H7 (cell line): ENCODE measurements around the gene CLSTN2. TPM values are rescaled to one million over a fixed set of nuclear protein-coding genes. Genes with fewer than 3 reads are reported as not detected.
A peak's percentile ranks its signal among the peaks of the same experiment; 100 is the strongest.

ENCODE experiments used
- DNase-seq: peaks from one replicate; pipeline ENCODE4 v3.0.0; 2012
- H3K27me3 ChIP-seq: 2 replicates; pipeline ENCODE4 v1.6.0; 2011; ENCODE audit warnings: mild to moderate bottlenecking, low read length; ENCODE audit not compliant: control insufficient read depth, insufficient read depth
- H3K36me3 ChIP-seq: replicated peaks from 2 replicates; pipeline ENCODE4 v1.5.1; 2011; ENCODE audit warnings: low read length; ENCODE audit not compliant: control insufficient read depth, insufficient read depth
- H3K4me3 ChIP-seq: 2 replicates; pipeline ENCODE4 v1.5.1; 2011; ENCODE audit warnings: low read depth, mild to moderate bottlenecking, control low read depth, low read length, moderate library complexity; ENCODE audit not compliant: insufficient read depth
- total RNA-seq: library from RNA; depleted of rRNA; stranded (reverse); fragments of >200 nt; shearing (Covaris generic); gene quantifications from 2 replicates; pipeline ENCODE4 v1.2.3, GENCODE V29; 2014

CLSTN2 gene
- total RNA-seq, 1 experiment from 2014 or later: 0.10 TPM

DNA sequence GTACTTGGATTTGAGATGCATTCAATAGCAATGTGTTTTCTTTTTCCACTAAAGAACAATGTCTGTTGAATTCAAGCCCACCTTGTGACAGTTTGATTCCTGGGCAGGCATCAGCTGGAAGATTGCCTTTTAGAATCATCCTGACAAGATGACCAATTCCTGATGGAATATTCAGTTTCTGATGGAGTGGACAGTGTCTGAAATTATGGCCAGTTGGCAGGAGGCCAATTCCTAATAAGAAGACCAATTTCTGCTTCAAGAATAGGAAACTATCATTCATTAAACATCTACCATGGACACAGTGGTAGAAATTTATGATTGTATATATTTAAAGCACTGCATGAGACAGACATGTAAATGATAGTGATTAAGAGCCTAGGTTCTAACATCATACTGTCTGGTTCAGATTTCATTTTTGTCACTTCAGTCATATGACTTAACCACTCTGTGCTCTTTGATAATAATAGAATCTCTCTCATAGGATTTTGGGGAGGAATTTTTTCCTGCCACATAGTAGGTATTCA, 133.6 kb downstream of the CLSTN2 start:
- Histone ChIP-seq H3K27me3 (no peaks in the 10 kb centered on the region), H3K36me3 (no peaks in the 10 kb centered on the region), H3K4me3 (no peak overlapping the region)
- DNase-seq: no peak

- Histone ChIP-seq H3K27me3 (no peaks in the 10 kb centered on the region), H3K4me3 (no peak overlapping the region)
- DNase-seq: no peak
These were observed 138.5 kb downstream of the CLSTN2 start for GRCh38 chr3:140073278-140074045.

GRCh38 chr3:140076552-140076951, 141.6 kb downstream of the CLSTN2 start:
- no peak for DNase-seq
- Histone ChIP-seq H3K36me3 (no peaks in the 10 kb centered on the region), H3K27me3 (no peaks in the 10 kb centered on the region)

More at GRCh38 chr3:140073278-140074045, 138.5 kb downstream of the CLSTN2 start:
- H3K36me3 ChIP-seq: no peaks in the 10 kb centered on the region

DNA sequence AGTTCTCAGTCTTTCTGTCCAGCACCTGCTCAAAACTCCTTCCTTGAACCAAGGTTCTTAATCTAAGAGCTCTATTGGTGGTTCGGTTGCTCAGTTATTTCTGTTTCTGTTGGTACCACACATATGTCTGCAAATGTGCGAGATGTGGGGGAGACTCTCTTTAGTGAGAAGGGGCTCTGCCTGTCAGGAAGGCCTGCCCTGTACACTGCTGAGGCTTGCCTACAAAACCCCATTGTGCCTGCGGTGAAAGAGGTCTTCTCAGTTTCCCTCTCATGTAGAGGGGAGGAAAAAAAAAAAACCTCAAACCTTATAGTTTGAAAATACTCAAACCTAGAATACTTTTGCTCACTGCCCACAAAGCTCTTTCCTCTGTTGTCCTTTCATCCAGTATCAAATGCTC, 142.4 kb downstream of the CLSTN2 start:
- Histone ChIP-seq H3K27me3 (no peaks in the 10 kb centered on the region), H3K36me3 (no peaks in the 10 kb centered on the region), H3K4me3 (no peak overlapping the region)
- no peak for DNase-seq

More at GRCh38 chr3:140076552-140076951, 141.6 kb downstream of the CLSTN2 start:
- no peak overlapping the region for H3K4me3 ChIP-seq

- Histone ChIP-seq H3K36me3 (no peaks in the 10 kb centered on the region), H3K4me3 (no peak overlapping the region), H3K27me3 (no peaks in the 10 kb centered on the region)
- DNase-seq: no peak
These were observed 143.4 kb downstream of the CLSTN2 start for GRCh38 chr3:140078343-140078742.

GRCh38 chr3:140078940-140079339, 144.0 kb downstream of the CLSTN2 start:
- H3K27me3 ChIP-seq: no peaks in the 10 kb centered on the region
- DNase-seq: no peak
- H3K4me3 ChIP-seq: no peak overlapping the region
- H3K36me3 ChIP-seq: no peaks in the 10 kb centered on the region

- Histone ChIP-seq H3K27me3 (no peaks in the 10 kb centered on the region), H3K4me3 (no peak overlapping the region), H3K36me3 (no peaks in the 10 kb centered on the region)
- DNase-seq: no peak
These were observed 146.9 kb downstream of the CLSTN2 start for GRCh38 chr3:140081887-140082286.

DNA sequence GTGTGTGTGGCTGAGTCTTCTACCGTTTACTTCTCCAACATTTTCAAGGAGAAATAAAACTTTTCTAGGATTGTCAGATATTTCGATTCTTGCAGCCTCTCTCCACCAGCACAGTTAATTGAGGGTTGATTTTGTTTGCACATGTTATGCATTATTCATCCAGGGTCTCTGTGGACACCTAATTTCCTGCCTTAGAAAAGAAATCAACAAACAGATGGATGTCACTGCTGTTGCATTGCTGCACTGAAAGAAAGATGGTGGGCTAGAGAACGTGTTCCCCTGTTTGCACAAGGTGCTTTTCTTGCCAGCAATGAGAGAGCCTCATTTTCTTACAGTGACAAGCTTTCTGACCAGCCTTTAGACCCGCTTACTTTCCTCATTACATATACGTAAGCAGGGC, 150.0 kb downstream of the CLSTN2 start:
- H3K36me3 ChIP-seq: no peaks in the 10 kb centered on the region
- DNase-seq: no peak
- no peak overlapping the region for H3K4me3 ChIP-seq
- H3K27me3 ChIP-seq: no peaks in the 10 kb centered on the region

GRCh38 chr3:140086642-140087041, 151.7 kb downstream of the CLSTN2 start:
- Histone ChIP-seq H3K36me3 (no peaks in the 10 kb centered on the region), H3K4me3 (no peak overlapping the region), H3K27me3 (no peaks in the 10 kb centered on the region)
- no peak for DNase-seq

DNA sequence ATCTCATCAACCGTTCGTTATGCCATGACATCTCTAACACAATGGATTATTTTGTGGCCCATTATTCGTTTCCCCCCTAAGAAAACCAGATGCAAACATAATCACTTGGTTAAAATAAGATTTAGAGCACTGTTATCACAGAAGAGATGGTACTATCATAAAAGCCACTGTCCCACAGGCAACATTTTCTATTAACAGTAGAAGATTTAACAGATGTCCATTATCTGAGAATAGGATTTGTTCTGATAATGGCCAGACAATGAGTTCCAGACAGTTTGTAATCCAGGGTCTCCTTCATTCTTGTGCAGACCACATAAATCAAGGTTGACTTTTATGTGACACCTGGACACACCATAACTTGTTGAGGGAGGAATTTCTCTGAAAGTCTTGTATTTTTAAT, 153.1 kb downstream of the CLSTN2 start:
- Histone ChIP-seq H3K27me3 (no peaks in the 10 kb centered on the region), H3K4me3 (no peak overlapping the region), H3K36me3 (no peaks in the 10 kb centered on the region)
- no peak for DNase-seq

GRCh38 chr3:140088513-140088912, 153.5 kb downstream of the CLSTN2 start:
- Histone ChIP-seq H3K4me3 (no peak overlapping the region), H3K27me3 (no peaks in the 10 kb centered on the region), H3K36me3 (no peaks in the 10 kb centered on the region)
- no peak for DNase-seq

DNA sequence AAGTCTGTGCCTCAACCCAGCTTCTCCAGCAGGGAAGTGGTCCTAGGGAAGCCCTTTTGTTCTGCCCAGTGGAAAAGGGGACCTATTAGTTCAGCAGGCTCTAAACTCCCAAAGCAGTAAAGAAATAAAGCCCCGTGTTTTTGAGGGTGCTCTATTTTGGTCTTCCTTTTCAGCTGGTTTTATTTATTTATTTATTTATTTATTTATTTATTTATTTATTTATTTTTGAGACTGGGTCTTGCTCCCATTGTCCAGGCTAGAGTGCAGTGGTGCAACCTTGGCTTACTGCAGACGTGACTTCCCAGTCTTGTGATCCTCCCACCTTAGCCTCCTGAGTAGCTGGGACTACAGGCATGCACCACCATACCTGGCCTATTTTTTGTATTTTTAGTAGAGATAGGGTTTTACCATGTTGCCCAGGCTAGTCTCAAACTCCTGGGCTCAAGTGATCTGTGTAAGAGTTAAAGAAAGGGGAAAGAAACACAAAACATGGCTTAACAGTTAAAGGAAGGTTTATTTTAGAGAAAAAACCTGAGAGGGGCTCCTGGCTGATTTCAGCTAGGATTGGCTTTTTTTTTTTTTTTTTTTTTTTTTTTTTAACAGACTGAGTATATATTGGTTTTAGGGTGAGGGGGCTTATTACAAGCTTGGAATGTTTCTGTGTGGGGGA, 154.6 kb downstream of the CLSTN2 start:
- Histone ChIP-seq H3K27me3 (no peaks in the 10 kb centered on the region), H3K4me3 (no peak overlapping the region), H3K36me3 (no peaks in the 10 kb centered on the region)
- DNase-seq: no peak

DNA sequence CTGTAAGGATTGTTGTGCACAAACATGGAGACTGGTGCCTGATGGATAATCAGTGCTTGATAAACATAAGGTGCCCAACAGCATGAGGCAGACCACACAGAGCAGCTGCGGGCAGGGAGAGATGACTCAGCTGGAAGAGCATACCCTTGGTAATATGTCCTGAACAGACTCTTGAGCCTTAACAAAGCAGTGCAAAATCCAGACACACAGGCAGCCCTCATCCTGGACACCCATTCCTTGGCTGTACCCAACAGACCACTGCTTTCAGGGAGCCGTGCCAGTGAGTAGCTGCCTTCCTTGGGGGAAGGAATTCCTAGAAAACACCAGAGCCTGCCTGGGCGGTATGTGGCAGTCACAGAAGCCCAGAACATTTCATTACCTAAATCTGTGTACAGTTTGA, 156.2 kb downstream of the CLSTN2 start:
- DNase-seq: no peak
- H3K27me3 ChIP-seq: no peaks in the 10 kb centered on the region
- no peak overlapping the region for H3K4me3 ChIP-seq
- H3K36me3 ChIP-seq: no peaks in the 10 kb centered on the region

DNA sequence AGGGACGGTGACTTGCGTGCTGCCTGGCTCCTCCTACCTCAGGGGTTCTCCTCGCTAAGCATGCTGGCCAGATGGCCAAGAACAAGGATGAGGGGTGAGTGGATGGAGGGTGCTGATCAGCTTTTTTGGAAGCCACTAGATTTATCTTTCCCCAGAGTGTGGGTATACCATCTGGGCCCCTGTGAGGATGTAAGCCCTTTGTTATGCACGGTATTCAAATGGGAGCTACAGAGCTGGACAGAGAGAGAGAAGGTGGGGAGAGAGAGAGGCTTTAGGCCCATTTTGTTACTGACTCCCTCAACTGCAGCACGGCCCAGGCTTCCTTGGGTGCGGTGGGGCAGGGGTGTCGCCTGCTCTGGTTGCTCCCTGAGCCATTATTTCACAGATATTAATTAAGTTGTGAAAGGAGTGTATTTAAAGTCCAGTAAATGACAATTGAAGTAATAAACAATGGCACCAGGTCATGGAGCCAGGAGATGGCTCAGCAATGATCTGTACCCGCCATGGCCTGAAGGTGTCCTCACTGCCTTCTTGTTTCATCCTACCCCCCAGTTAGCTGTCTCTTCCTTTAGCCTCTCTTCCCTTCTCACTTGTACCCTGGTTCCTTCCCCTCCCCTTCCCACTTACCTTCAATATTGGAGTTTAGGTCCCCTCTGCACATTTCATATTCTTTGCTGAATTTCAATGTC, 158.0 kb downstream of the CLSTN2 start:
- Histone ChIP-seq H3K36me3 (no peaks in the 10 kb centered on the region), H3K27me3 (no peaks in the 10 kb centered on the region), H3K4me3 (no peak overlapping the region)
- peak; percentile 38 for DNase-seq

DNA sequence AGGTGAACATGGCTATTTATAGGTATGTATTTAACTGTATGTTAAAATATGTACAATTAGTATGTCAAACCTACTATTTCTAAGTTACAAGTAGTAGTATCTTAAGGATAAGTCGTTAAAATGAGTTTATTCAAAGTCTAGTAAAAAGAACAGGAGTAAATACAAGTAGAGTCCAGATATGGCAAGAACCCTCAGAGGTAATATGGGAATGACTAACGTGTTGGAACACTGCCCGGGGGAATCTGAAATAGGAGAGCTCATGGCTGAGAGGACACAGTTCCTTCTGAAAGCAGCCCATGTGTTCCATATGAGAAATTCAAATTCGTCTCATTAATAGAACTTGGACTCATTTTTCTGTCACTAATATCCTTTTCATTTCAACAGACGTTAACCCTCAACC, 158.8 kb downstream of the CLSTN2 start:
- DNase-seq: no peak
- H3K36me3 ChIP-seq: no peaks in the 10 kb centered on the region
- no peaks in the 10 kb centered on the region for H3K27me3 ChIP-seq
- no peak overlapping the region for H3K4me3 ChIP-seq
